WTC11 (cell line): ENCODE measurements around the gene RFWD3. TPM values are rescaled to one million over a fixed set of nuclear protein-coding genes. Genes with fewer than 3 reads are reported as not detected.

Experiments
- ATAC-seq: fragments of 200-7000 bp; cut with Tn5 transposase; 2 replicates; pipeline ENCODE4 v1.10.0; 2021; ENCODE audit warnings: mild to moderate bottlenecking, moderate library complexity
- CTCF ChIA-PET: fragments of 300-600 bp; sonication (Branson Sonifier 250); formaldehyde crosslinking; loops from one replicate; lab custom pipeline; 2021; ENCODE audit warnings: antibody characterized with exemption; lab: Charles Lee
- POLR2A ChIA-PET: fragments of 350-600 bp; sonication (Branson Sonifier 250); formaldehyde crosslinking; loops from one replicate; lab custom pipeline; 2021; ENCODE audit warnings: antibody characterized with exemption; lab: Charles Lee
- DNase-seq: peaks from one replicate; pipeline ENCODE4 v3.0.0; 2021; ENCODE audit warnings: low spot score
- H3K27ac Mint-ChIP-seq: 2 replicates; pipeline ENCODE4 v1.8.0; 2021; ENCODE audit warnings: mixed read lengths
- H3K27me3 Mint-ChIP-seq: 2 replicates; pipeline ENCODE4 v1.8.0; 2021; ENCODE audit warnings: low read depth, mild to moderate bottlenecking, moderate library complexity, mixed read lengths
- H3K36me3 Mint-ChIP-seq: 2 replicates; pipeline ENCODE4 v1.8.0; 2021; ENCODE audit warnings: mixed read lengths
- H3K4me1 Mint-ChIP-seq: 2 replicates; pipeline ENCODE4 v1.8.0; 2022; ENCODE audit warnings: mixed read lengths
- H3K4me3 Mint-ChIP-seq: 2 replicates; pipeline ENCODE4 v1.8.0; 2021; ENCODE audit warnings: mild to moderate bottlenecking, moderate library complexity, mixed read lengths
- H3K9me3 Mint-ChIP-seq: 2 replicates; pipeline ENCODE4 v1.8.0; 2021; ENCODE audit warnings: mixed read lengths
- ESRRA ChIP-seq: sonication (generic); formaldehyde crosslinking; IDR thresholded peaks from 2 replicates; pipeline ENCODE4 v1.8.1; 2022; ENCODE audit warnings: mild to moderate bottlenecking, missing genetic modification reagents, borderline replicate concordance
- ETV6 ChIP-seq: sonication (generic); formaldehyde crosslinking; IDR thresholded peaks from 2 replicates; pipeline ENCODE4 v1.8.1; 2022; ENCODE audit warnings: mild to moderate bottlenecking, missing genetic modification reagents
- JUN ChIP-seq: sonication (generic); formaldehyde crosslinking; IDR thresholded peaks from 2 replicates; pipeline ENCODE4 v1.8.0; 2023; ENCODE audit warnings: mild to moderate bottlenecking, missing genetic modification reagents
- SMAD3 ChIP-seq: sonication (generic); formaldehyde crosslinking; IDR thresholded peaks from 2 replicates; pipeline ENCODE4 v1.8.0; 2022; ENCODE audit warnings: missing genetic modification reagents, mild to moderate bottlenecking, borderline replicate concordance
- SMAD4 ChIP-seq: sonication (generic); formaldehyde crosslinking; IDR thresholded peaks from 2 replicates; pipeline ENCODE4 v1.8.0; 2022; ENCODE audit warnings: mild to moderate bottlenecking, missing genetic modification reagents
- SP1 ChIP-seq: sonication (generic); formaldehyde crosslinking; conservative IDR thresholded peaks from 2 replicates; pipeline ENCODE4 v1.8.1; 2022; ENCODE audit warnings: missing genetic modification reagents
- TP53 ChIP-seq: sonication (generic); formaldehyde crosslinking; IDR thresholded peaks from 2 replicates; pipeline ENCODE4 v1.8.1; 2023; ENCODE audit warnings: mild to moderate bottlenecking, missing genetic modification reagents
- ZNF317 ChIP-seq: sonication (generic); formaldehyde crosslinking; IDR thresholded peaks from 2 replicates; pipeline ENCODE4 v1.8.1; 2023; ENCODE audit warnings: low read depth, mild to moderate bottlenecking, moderate library complexity, missing genetic modification reagents, borderline replicate concordance
- ZNF396 ChIP-seq: fragments of 250-450 bp; sonication (Bioruptor Pico); IDR thresholded peaks from 2 replicates; pipeline ENCODE4 v1.8.0; 2021; ENCODE audit warnings: mild to moderate bottlenecking, moderate library complexity, borderline replicate concordance
- ZNF416 ChIP-seq: fragments of 250-450 bp; sonication (Bioruptor Pico); IDR thresholded peaks from 2 replicates; pipeline ENCODE4 v1.9.0; 2021; ENCODE audit warnings: mild to moderate bottlenecking, inconsistent platforms
- total RNA-seq: library from RNA; stranded (reverse); gene quantifications from 3 replicates; pipeline ENCODE4 v1.2.3, GENCODE V29; 2021
- TF ChIP-seq, protein P1 (sequence below): sonication (generic); formaldehyde crosslinking; IDR thresholded peaks from 2 replicates; pipeline ENCODE4 v1.8.1; 2022; ENCODE audit warnings: missing genetic modification reagents, borderline replicate concordance
- TF ChIP-seq, protein P2 (sequence below): sonication (generic); formaldehyde crosslinking; IDR thresholded peaks from 2 replicates; pipeline ENCODE4 v1.8.1; 2023; ENCODE audit warnings: mild to moderate bottlenecking, missing genetic modification reagents
- TF ChIP-seq, protein P3 (sequence below): sonication (generic); formaldehyde crosslinking; IDR thresholded peaks from 2 replicates; pipeline ENCODE4 v1.8.0; 2023; ENCODE audit warnings: missing genetic modification reagents, mild to moderate bottlenecking, borderline replicate concordance
- TF ChIP-seq, protein P4 (sequence below): sonication (generic); formaldehyde crosslinking; IDR thresholded peaks from 2 replicates; pipeline ENCODE4 v1.8.1; 2023; ENCODE audit warnings: mild to moderate bottlenecking, missing genetic modification reagents
- TF ChIP-seq, protein P5 (sequence below): sonication (generic); formaldehyde crosslinking; IDR thresholded peaks from 2 replicates; pipeline ENCODE4 v1.8.0; 2022; ENCODE audit warnings: mild to moderate bottlenecking, missing genetic modification reagents
- TF ChIP-seq, protein P6 (sequence below): fragments of 250-450 bp; sonication (Bioruptor Pico); IDR thresholded peaks from 2 replicates; pipeline ENCODE4 v2.1.2; 2022; ENCODE audit warnings: mild to moderate bottlenecking, moderate library complexity
- TF ChIP-seq, protein P7 (sequence below): fragments of 250-450 bp; sonication (Bioruptor Pico); IDR thresholded peaks from 2 replicates; pipeline ENCODE4 v1.9.0; 2021; ENCODE audit warnings: moderate library complexity, mild to moderate bottlenecking, inconsistent platforms, borderline replicate concordance
- TF ChIP-seq, protein P8 (sequence below): sonication (generic); formaldehyde crosslinking; IDR thresholded peaks from 2 replicates; pipeline ENCODE4 v1.8.1; 2023; ENCODE audit warnings: mild to moderate bottlenecking, missing genetic modification reagents, moderate library complexity
- TF ChIP-seq, protein P9 (sequence below): fragments of 250-450 bp; sonication (Bioruptor Pico); IDR thresholded peaks from 2 replicates; pipeline ENCODE4 v1.9.0; 2021; ENCODE audit warnings: mild to moderate bottlenecking, borderline replicate concordance

RFWD3 gene
- total RNA-seq, 1 experiment from 2014 or later = 109 TPM

DNA sequence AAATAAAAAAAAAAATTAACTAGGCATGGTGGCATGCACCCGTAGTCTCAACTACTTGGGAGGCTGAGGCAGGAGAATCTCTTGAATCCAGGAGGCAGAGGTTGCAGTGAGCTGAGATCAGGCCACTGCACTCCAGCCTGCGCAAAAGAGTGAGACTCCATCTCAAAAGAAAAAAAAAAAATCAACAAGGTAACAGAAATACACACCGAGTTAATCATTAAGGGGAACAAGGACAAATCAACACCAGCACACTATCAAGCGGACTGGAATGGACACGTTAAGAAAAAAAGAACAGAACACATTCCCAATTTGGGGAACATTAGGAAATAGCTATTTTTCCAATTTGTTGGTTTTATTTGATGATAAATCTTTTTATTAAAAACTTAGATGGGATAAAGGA lies 31.4 kb downstream of the RFWD3 start:
- CTCF ChIA-PET = no interaction called here
- TF ChIP-seq, protein P1, sequence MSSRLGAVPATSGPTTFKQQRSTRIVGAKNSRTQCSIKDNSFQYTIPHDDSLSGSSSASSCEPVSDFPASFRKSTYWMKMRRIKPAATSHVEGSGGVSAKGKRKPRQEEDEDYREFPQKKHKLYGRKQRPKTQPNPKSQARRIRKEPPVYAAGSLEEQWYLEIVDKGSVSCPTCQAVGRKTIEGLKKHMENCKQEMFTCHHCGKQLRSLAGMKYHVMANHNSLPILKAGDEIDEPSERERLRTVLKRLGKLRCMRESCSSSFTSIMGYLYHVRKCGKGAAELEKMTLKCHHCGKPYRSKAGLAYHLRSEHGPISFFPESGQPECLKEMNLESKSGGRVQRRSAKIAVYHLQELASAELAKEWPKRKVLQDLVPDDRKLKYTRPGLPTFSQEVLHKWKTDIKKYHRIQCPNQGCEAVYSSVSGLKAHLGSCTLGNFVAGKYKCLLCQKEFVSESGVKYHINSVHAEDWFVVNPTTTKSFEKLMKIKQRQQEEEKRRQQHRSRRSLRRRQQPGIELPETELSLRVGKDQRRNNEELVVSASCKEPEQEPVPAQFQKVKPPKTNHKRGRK (CRISPR knock-in tag) = no peak
- no peak for TF ChIP-seq SMAD4
- no peak for TF ChIP-seq ZNF317 (CRISPR knock-in tag)
- TF ChIP-seq, protein P2, sequence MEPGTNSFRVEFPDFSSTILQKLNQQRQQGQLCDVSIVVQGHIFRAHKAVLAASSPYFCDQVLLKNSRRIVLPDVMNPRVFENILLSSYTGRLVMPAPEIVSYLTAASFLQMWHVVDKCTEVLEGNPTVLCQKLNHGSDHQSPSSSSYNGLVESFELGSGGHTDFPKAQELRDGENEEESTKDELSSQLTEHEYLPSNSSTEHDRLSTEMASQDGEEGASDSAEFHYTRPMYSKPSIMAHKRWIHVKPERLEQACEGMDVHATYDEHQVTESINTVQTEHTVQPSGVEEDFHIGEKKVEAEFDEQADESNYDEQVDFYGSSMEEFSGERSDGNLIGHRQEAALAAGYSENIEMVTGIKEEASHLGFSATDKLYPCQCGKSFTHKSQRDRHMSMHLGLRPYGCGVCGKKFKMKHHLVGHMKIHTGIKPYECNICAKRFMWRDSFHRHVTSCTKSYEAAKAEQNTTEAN = no peak
- TF ChIP-seq, protein P3, sequence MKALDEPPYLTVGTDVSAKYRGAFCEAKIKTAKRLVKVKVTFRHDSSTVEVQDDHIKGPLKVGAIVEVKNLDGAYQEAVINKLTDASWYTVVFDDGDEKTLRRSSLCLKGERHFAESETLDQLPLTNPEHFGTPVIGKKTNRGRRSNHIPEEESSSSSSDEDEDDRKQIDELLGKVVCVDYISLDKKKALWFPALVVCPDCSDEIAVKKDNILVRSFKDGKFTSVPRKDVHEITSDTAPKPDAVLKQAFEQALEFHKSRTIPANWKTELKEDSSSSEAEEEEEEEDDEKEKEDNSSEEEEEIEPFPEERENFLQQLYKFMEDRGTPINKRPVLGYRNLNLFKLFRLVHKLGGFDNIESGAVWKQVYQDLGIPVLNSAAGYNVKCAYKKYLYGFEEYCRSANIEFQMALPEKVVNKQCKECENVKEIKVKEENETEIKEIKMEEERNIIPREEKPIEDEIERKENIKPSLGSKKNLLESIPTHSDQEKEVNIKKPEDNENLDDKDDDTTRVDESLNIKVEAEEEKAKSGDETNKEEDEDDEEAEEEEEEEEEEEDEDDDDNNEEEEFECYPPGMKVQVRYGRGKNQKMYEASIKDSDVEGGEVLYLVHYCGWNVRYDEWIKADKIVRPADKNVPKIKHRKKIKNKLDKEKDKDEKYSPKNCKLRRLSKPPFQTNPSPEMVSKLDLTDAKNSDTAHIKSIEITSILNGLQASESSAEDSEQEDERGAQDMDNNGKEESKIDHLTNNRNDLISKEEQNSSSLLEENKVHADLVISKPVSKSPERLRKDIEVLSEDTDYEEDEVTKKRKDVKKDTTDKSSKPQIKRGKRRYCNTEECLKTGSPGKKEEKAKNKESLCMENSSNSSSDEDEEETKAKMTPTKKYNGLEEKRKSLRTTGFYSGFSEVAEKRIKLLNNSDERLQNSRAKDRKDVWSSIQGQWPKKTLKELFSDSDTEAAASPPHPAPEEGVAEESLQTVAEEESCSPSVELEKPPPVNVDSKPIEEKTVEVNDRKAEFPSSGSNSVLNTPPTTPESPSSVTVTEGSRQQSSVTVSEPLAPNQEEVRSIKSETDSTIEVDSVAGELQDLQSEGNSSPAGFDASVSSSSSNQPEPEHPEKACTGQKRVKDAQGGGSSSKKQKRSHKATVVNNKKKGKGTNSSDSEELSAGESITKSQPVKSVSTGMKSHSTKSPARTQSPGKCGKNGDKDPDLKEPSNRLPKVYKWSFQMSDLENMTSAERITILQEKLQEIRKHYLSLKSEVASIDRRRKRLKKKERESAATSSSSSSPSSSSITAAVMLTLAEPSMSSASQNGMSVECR = no peak
- no peak for TF ChIP-seq SP1 (CRISPR knock-in tag)
- TF ChIP-seq, protein P4, sequence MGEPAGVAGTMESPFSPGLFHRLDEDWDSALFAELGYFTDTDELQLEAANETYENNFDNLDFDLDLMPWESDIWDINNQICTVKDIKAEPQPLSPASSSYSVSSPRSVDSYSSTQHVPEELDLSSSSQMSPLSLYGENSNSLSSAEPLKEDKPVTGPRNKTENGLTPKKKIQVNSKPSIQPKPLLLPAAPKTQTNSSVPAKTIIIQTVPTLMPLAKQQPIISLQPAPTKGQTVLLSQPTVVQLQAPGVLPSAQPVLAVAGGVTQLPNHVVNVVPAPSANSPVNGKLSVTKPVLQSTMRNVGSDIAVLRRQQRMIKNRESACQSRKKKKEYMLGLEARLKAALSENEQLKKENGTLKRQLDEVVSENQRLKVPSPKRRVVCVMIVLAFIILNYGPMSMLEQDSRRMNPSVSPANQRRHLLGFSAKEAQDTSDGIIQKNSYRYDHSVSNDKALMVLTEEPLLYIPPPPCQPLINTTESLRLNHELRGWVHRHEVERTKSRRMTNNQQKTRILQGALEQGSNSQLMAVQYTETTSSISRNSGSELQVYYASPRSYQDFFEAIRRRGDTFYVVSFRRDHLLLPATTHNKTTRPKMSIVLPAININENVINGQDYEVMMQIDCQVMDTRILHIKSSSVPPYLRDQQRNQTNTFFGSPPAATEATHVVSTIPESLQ (CRISPR knock-in tag) = no peak
- no peak for TF ChIP-seq ZNF396 (CRISPR knock-in tag)
- TF ChIP-seq SMAD3 (CRISPR knock-in tag) = no peak
- TF ChIP-seq ETV6 (CRISPR knock-in tag) = no peak
- TF ChIP-seq, protein P5, sequence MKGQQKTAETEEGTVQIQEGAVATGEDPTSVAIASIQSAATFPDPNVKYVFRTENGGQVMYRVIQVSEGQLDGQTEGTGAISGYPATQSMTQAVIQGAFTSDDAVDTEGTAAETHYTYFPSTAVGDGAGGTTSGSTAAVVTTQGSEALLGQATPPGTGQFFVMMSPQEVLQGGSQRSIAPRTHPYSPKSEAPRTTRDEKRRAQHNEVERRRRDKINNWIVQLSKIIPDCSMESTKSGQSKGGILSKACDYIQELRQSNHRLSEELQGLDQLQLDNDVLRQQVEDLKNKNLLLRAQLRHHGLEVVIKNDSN (CRISPR knock-in tag) = no peak
- TF ChIP-seq, protein P6, sequence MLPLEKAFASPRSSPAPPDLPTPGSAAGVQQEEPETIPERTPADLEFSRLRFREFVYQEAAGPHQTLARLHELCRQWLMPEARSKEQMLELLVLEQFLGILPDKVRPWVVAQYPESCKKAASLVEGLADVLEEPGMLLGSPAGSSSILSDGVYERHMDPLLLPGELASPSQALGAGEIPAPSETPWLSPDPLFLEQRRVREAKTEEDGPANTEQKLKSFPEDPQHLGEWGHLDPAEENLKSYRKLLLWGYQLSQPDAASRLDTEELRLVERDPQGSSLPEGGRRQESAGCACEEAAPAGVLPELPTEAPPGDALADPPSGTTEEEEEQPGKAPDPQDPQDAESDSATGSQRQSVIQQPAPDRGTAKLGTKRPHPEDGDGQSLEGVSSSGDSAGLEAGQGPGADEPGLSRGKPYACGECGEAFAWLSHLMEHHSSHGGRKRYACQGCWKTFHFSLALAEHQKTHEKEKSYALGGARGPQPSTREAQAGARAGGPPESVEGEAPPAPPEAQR (CRISPR knock-in tag) = no peak
- TF ChIP-seq, protein P7, sequence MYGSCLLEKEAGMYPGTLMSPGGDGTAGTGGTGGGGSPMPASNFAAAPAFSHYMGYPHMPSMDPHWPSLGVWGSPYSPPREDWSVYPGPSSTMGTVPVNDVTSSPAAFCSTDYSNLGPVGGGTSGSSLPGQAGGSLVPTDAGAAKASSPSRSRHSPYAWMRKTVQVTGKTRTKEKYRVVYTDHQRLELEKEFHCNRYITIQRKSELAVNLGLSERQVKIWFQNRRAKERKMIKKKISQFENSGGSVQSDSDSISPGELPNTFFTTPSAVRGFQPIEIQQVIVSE (CRISPR knock-in tag) = no peak
- no peak for TF ChIP-seq JUN (CRISPR knock-in tag)
- TF ChIP-seq ZNF416 = no peak
- TF ChIP-seq ESRRA (CRISPR knock-in tag) = no peak
- TF ChIP-seq, protein P8, sequence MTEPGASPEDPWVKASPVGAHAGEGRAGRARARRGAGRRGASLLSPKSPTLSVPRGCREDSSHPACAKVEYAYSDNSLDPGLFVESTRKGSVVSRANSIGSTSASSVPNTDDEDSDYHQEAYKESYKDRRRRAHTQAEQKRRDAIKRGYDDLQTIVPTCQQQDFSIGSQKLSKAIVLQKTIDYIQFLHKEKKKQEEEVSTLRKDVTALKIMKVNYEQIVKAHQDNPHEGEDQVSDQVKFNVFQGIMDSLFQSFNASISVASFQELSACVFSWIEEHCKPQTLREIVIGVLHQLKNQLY = no peak
- TF ChIP-seq TP53 (CRISPR knock-in tag) = no peak
- TF ChIP-seq, protein P9, sequence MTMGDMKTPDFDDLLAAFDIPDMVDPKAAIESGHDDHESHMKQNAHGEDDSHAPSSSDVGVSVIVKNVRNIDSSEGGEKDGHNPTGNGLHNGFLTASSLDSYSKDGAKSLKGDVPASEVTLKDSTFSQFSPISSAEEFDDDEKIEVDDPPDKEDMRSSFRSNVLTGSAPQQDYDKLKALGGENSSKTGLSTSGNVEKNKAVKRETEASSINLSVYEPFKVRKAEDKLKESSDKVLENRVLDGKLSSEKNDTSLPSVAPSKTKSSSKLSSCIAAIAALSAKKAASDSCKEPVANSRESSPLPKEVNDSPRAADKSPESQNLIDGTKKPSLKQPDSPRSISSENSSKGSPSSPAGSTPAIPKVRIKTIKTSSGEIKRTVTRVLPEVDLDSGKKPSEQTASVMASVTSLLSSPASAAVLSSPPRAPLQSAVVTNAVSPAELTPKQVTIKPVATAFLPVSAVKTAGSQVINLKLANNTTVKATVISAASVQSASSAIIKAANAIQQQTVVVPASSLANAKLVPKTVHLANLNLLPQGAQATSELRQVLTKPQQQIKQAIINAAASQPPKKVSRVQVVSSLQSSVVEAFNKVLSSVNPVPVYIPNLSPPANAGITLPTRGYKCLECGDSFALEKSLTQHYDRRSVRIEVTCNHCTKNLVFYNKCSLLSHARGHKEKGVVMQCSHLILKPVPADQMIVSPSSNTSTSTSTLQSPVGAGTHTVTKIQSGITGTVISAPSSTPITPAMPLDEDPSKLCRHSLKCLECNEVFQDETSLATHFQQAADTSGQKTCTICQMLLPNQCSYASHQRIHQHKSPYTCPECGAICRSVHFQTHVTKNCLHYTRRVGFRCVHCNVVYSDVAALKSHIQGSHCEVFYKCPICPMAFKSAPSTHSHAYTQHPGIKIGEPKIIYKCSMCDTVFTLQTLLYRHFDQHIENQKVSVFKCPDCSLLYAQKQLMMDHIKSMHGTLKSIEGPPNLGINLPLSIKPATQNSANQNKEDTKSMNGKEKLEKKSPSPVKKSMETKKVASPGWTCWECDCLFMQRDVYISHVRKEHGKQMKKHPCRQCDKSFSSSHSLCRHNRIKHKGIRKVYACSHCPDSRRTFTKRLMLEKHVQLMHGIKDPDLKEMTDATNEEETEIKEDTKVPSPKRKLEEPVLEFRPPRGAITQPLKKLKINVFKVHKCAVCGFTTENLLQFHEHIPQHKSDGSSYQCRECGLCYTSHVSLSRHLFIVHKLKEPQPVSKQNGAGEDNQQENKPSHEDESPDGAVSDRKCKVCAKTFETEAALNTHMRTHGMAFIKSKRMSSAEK = no peak

More for the DNA sequence above, 31.4 kb downstream of the RFWD3 start:
- H3K4me1 Mint-ChIP-seq = no peaks in the 10 kb centered on the region
- H3K4me3 Mint-ChIP-seq = no peak overlapping the region
- no peaks in the 10 kb centered on the region for H3K9me3 Mint-ChIP-seq
- POLR2A ChIA-PET = no interaction called here
- DNase-seq (no peak), ATAC-seq (no peak)
- no peak overlapping the region for H3K27ac Mint-ChIP-seq
- H3K27me3 Mint-ChIP-seq = no peaks in the 10 kb centered on the region
- peaks cover 67% of the 10 kb centered on the region for H3K36me3 Mint-ChIP-seq
